ENCODE measurements around the gene ILK.

GRCh38 chr11:6646071-6646470, 42.5 kb downstream of the ILK start:
- TF ChIP-seq POLR2A (IDR thresholded peaks at IDR 0.05), result no peak
- TF ChIP-seq, protein P1, sequence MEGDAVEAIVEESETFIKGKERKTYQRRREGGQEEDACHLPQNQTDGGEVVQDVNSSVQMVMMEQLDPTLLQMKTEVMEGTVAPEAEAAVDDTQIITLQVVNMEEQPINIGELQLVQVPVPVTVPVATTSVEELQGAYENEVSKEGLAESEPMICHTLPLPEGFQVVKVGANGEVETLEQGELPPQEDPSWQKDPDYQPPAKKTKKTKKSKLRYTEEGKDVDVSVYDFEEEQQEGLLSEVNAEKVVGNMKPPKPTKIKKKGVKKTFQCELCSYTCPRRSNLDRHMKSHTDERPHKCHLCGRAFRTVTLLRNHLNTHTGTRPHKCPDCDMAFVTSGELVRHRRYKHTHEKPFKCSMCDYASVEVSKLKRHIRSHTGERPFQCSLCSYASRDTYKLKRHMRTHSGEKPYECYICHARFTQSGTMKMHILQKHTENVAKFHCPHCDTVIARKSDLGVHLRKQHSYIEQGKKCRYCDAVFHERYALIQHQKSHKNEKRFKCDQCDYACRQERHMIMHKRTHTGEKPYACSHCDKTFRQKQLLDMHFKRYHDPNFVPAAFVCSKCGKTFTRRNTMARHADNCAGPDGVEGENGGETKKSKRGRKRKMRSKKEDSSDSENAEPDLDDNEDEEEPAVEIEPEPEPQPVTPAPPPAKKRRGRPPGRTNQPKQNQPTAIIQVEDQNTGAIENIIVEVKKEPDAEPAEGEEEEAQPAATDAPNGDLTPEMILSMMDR (IDR thresholded peaks at IDR 0.05), result no peak

All from thyroid gland (tissue), 4 donors.